ENCODE data around the gene C1QTNF8.

Gene C1QTNF8

GRCh38 chr16:1070864-1071408 lies 25.1 kb downstream of the C1QTNF8 start:
- ChIA-PET CTCF (interaction anchor here (3.5 kb wide), 1 partner anchor 14 kb away, joined by 28 read pairs; no protein-coding TSS in a partner anchor), POLR2A (interaction anchor here (0.5 kb wide), 1 partner anchor 41 kb away, joined by 6 read pairs; no protein-coding TSS in a partner anchor)
- no peak for TF ChIP-seq ZNF514 (tag by site-specific recombination; IDR thresholded peaks at IDR 0.05)
- peak; percentile 77 for TF ChIP-seq ZIC2 (tag by site-specific recombination; IDR thresholded peaks at IDR 0.05)
- TF ChIP-seq, protein P1, sequence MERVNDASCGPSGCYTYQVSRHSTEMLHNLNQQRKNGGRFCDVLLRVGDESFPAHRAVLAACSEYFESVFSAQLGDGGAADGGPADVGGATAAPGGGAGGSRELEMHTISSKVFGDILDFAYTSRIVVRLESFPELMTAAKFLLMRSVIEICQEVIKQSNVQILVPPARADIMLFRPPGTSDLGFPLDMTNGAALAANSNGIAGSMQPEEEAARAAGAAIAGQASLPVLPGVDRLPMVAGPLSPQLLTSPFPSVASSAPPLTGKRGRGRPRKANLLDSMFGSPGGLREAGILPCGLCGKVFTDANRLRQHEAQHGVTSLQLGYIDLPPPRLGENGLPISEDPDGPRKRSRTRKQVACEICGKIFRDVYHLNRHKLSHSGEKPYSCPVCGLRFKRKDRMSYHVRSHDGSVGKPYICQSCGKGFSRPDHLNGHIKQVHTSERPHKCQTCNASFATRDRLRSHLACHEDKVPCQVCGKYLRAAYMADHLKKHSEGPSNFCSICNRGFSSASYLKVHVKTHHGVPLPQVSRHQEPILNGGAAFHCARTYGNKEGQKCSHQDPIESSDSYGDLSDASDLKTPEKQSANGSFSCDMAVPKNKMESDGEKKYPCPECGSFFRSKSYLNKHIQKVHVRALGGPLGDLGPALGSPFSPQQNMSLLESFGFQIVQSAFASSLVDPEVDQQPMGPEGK (tag by site-specific recombination; IDR thresholded peaks at IDR 0.05): 0 out of 2 replicates have a peak, but pooled peaks have one; percentile 1
- no peak for TF ChIP-seq SP7 (tag by site-specific recombination; IDR thresholded peaks at IDR 0.05)
- no peak for TF ChIP-seq ZNF692 (tag by site-specific recombination; IDR thresholded peaks at IDR 0.05)

GRCh38 chr16:1070084-1070863 lies 25.8 kb downstream of the C1QTNF8 start:
- POLR2A ChIA-PET: interaction anchor here (0.5 kb wide), 1 partner anchor 40 kb away, joined by 6 read pairs; no protein-coding TSS in a partner anchor
- no peaks in the 10 kb centered on the region for H3K9me3 ChIP-seq (ENCODE audit: control insufficient read depth, insufficient read depth, low read depth, low read length)
- no peak for TF ChIP-seq YY1 (tag by site-specific recombination; IDR thresholded peaks at IDR 0.05)
- TF ChIP-seq ZNF341 (tag by site-specific recombination; IDR thresholded peaks at IDR 0.05; ENCODE audit: low read depth): peak; percentile 76
- TF ChIP-seq ZIC2 (tag by site-specific recombination; IDR thresholded peaks at IDR 0.05): peak; percentile 100
- peak; percentile 45; the same call in 1 of the 2 replicates for TF ChIP-seq ZNF600 (tag by site-specific recombination; IDR thresholded peaks at IDR 0.05)
- no peak for TF ChIP-seq ZNF416 (tag by site-specific recombination; IDR thresholded peaks at IDR 0.05)
- TF ChIP-seq, protein P2, sequence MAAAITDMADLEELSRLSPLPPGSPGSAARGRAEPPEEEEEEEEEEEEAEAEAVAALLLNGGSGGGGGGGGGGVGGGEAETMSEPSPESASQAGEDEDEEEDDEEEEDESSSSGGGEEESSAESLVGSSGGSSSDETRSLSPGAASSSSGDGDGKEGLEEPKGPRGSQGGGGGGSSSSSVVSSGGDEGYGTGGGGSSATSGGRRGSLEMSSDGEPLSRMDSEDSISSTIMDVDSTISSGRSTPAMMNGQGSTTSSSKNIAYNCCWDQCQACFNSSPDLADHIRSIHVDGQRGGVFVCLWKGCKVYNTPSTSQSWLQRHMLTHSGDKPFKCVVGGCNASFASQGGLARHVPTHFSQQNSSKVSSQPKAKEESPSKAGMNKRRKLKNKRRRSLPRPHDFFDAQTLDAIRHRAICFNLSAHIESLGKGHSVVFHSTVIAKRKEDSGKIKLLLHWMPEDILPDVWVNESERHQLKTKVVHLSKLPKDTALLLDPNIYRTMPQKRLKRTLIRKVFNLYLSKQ (tag by site-specific recombination; IDR thresholded peaks at IDR 0.05; ENCODE audit: borderline replicate concordance): no peak
- peak; percentile 89 for TF ChIP-seq ZNF423 (tag by site-specific recombination; IDR thresholded peaks at IDR 0.05)
- peak; percentile 97 for TF ChIP-seq GLIS1 (tag by site-specific recombination; IDR thresholded peaks at IDR 0.05)
- peak; percentile 53 for TF ChIP-seq HIC1 (tag by site-specific recombination; IDR thresholded peaks at IDR 0.05)
- 0 out of 2 replicates have a peak, but pooled peaks have one; percentile 22 for TF ChIP-seq WT1 (tag by site-specific recombination; IDR thresholded peaks at IDR 0.05)
- TF ChIP-seq, protein P3, sequence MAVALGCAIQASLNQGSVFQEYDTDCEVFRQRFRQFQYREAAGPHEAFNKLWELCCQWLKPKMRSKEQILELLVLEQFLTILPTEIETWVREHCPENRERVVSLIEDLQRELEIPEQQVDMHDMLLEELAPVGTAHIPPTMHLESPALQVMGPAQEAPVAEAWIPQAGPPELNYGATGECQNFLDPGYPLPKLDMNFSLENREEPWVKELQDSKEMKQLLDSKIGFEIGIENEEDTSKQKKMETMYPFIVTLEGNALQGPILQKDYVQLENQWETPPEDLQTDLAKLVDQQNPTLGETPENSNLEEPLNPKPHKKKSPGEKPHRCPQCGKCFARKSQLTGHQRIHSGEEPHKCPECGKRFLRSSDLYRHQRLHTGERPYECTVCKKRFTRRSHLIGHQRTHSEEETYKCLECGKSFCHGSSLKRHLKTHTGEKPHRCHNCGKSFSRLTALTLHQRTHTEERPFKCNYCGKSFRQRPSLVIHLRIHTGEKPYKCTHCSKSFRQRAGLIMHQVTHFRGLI (tag by site-specific recombination; IDR thresholded peaks at IDR 0.05): no peak; the same call in 1 of the 2 replicates
- peak; percentile 75 for TF ChIP-seq GLIS2 (tag by site-specific recombination; IDR thresholded peaks at IDR 0.05)
- no peak for TF ChIP-seq ZNF548 (tag by site-specific recombination; IDR thresholded peaks at IDR 0.05)
- TF ChIP-seq ZBTB8A (tag by site-specific recombination; IDR thresholded peaks at IDR 0.05): peak; percentile 35; the same call in 1 of the 2 replicates
- CTCF ChIA-PET: interaction anchor here (3.5 kb wide), 1 partner anchor 13 kb away, joined by 28 read pairs; no protein-coding TSS in a partner anchor
- no peaks in the 10 kb centered on the region for H3K36me3 ChIP-seq (ENCODE audit: control insufficient read depth in 2 of 2, insufficient read depth in 1 of 2, low read length in 2 of 2)
- H3K4me3 ChIP-seq (ENCODE audit: low read depth, low read length): no peak overlapping the region
- no peak overlapping the region for H3K27ac ChIP-seq (ENCODE audit: extremely low read depth, low read depth, low read length)
- H3K4me1 ChIP-seq (ENCODE audit: control insufficient read depth, insufficient read depth, low read length): no peaks in the 10 kb centered on the region; the same call in 1 of the 2 replicates

More at GRCh38 chr16:1070864-1071408, 25.1 kb downstream of the C1QTNF8 start:
- Histone ChIP-seq H3K9me3 (ENCODE audit: control insufficient read depth, insufficient read depth, low read depth, low read length) (no peaks in the 10 kb centered on the region), H3K4me3 (ENCODE audit: low read depth, low read length) (no peak overlapping the region), H3K36me3 (ENCODE audit: control insufficient read depth in 2 of 2, insufficient read depth in 1 of 2, low read length in 2 of 2) (no peaks in the 10 kb centered on the region), H3K4me1 (ENCODE audit: control insufficient read depth, insufficient read depth, low read length) (no peaks in the 10 kb centered on the region; the same call in 1 of the 2 replicates), H3K27ac (ENCODE audit: extremely low read depth, low read depth, low read length) (no peak overlapping the region)
